CD14-positive monocyte (primary cell): ENCODE results near the gene WEE1. TPM values are rescaled to one million over a fixed set of nuclear protein-coding genes. Genes with fewer than 3 reads are reported as not detected.

ENCODE experiments used
- DNase-seq, 3 donors: peaks; one replicate each; pipeline ENCODE4 v3.0.0-alpha.2; 2011 to 2022
- H2AFZ ChIP-seq: 2 replicates; pipeline ENCODE4 v1.6.0; 2012; ENCODE audit warnings: mild to moderate bottlenecking, low read depth, low read length, inconsistent platforms; ENCODE audit not compliant: insufficient read depth, poor library complexity, severe bottlenecking
- H3K27ac ChIP-seq, 2 donors: 1 replicate in 1 of 2; 2 replicates in 1 of 2; pipeline ENCODE4 v1.5.1; 2012 to 2013; ENCODE audit warnings: low read length in 2 of 2, control low read depth in 1 of 2, inconsistent platforms in 1 of 2, low read depth in 1 of 2, mild to moderate bottlenecking in 1 of 2
- H3K27me3 ChIP-seq, 2 donors: one replicate each; pipeline versions ENCODE4 v1.6.0 to v1.6.1; 2011 to 2013; ENCODE audit warnings: low read length in 2 of 2; ENCODE audit not compliant: control insufficient read depth in 2 of 2, insufficient read depth in 2 of 2
- H3K36me3 ChIP-seq, 2 donors: replicated peaks in 1 of 2; 1 replicate in 1 of 2; 2 replicates in 1 of 2; pipeline versions ENCODE4 v1.5.1 to v1.6.1; 2012 to 2013; ENCODE audit warnings: low read length in 2 of 2, control low read depth in 1 of 2, inconsistent platforms in 1 of 2, mild to moderate bottlenecking in 1 of 2; ENCODE audit not compliant: insufficient read depth in 2 of 2, control insufficient read depth in 1 of 2
- H3K4me1 ChIP-seq, 2 donors: 1 replicate in 1 of 2; 2 replicates in 1 of 2; pipeline versions ENCODE4 v1.5.1 to v1.6.1; 2012 to 2013; ENCODE audit warnings: low read length in 2 of 2, control low read depth in 1 of 2, inconsistent platforms in 1 of 2, mild to moderate bottlenecking in 1 of 2, moderate library complexity in 1 of 2; ENCODE audit not compliant: insufficient read depth in 2 of 2, control insufficient read depth in 1 of 2
- H3K4me2 ChIP-seq: replicated peaks from 2 replicates; pipeline ENCODE3; 2012; ENCODE audit warnings: low read length, moderate library complexity, mild to moderate bottlenecking; ENCODE audit not compliant: poor library complexity, severe bottlenecking; ENCODE audit errors: extremely low read depth
- H3K4me3 ChIP-seq, 3 experiments: fragments of 200-600 bp in 1 of 3; sonication (generic) in 1 of 3; replicated peaks in 1 of 3; 1 replicate in 2 of 3; 2 replicates in 1 of 3; pipeline ENCODE4 v1.5.1; 2011 to 2013; ENCODE audit warnings: low read length in 3 of 3, mild to moderate bottlenecking in 3 of 3, control low read depth in 2 of 3, low read depth in 2 of 3, inconsistent platforms in 1 of 3, moderate library complexity in 1 of 3
- H3K79me2 ChIP-seq: 2 replicates; pipeline ENCODE4 v1.6.0; 2012; ENCODE audit warnings: mild to moderate bottlenecking, control low read depth, inconsistent platforms, low read length, moderate library complexity; ENCODE audit not compliant: insufficient read depth
- H3K9ac ChIP-seq: 2 replicates; pipeline ENCODE4 v1.6.0; 2017; ENCODE audit warnings: low read length, mild to moderate bottlenecking; ENCODE audit not compliant: insufficient read depth, poor library complexity, severe bottlenecking
- H3K9me3 ChIP-seq, 2 donors: replicated peaks in 1 of 2; 1 replicate in 1 of 2; 2 replicates in 1 of 2; pipeline versions ENCODE4 v1.5.1 to v1.6.1; 2012 to 2013; ENCODE audit warnings: low read length in 2 of 2, control low read depth in 1 of 2; ENCODE audit not compliant: control insufficient read depth in 1 of 2, insufficient read depth in 1 of 2
- H4K20me1 ChIP-seq: 2 replicates; pipeline ENCODE4 v1.6.0; 2012; ENCODE audit warnings: mild to moderate bottlenecking, low read length, control low read depth, moderate library complexity; ENCODE audit not compliant: insufficient read depth
- H3K27ac Mint-ChIP-seq, 7 donors: one replicate each; pipeline ENCODE4 v1.8.0; 2020; ENCODE audit warnings: mild to moderate bottlenecking in 7 of 7, mixed read lengths in 7 of 7, moderate library complexity in 6 of 7, inconsistent platforms in 2 of 7
- H3K27me3 Mint-ChIP-seq, 3 donors: one replicate each; pipeline ENCODE4 v1.8.0; 2021 to 2022; ENCODE audit warnings: low read depth in 3 of 3, mild to moderate bottlenecking in 3 of 3, mixed read lengths in 3 of 3, moderate library complexity in 3 of 3, inconsistent platforms in 1 of 3
- H3K36me3 Mint-ChIP-seq, 2 donors: one replicate each; pipeline ENCODE4 v1.8.0; 2020; ENCODE audit warnings: mixed read lengths in 2 of 2, inconsistent platforms in 1 of 2, mild to moderate bottlenecking in 1 of 2
- H3K4me1 Mint-ChIP-seq: one replicate; pipeline ENCODE4 v1.8.0; 2020; ENCODE audit warnings: mild to moderate bottlenecking, mixed read lengths
- H3K4me3 Mint-ChIP-seq, 2 donors: one replicate each; pipeline ENCODE4 v1.8.0; 2020; ENCODE audit warnings: mild to moderate bottlenecking in 2 of 2, mixed read lengths in 2 of 2, moderate library complexity in 1 of 2
- H3K9me3 Mint-ChIP-seq, 7 donors: one replicate each; pipeline ENCODE4 v1.8.0; 2020 to 2022; ENCODE audit warnings: mixed read lengths in 7 of 7, mild to moderate bottlenecking in 6 of 7, moderate library complexity in 6 of 7, inconsistent platforms in 2 of 7
- CTCF ChIP-seq: fragments of 200-600 bp; IDR thresholded peaks from one replicate; pipeline ENCODE4 v1.8.0; 2022; ENCODE audit warnings: antibody characterized with exemption, mild to moderate bottlenecking
- WGBS: methylation state at CpG from one replicate; pipeline ENCODE4 v1.1.5; 2013; ENCODE audit warnings: missing lambda C conversion rate; ENCODE audit not compliant: insufficient coverage; 5-methylcytosine and 5-hydroxymethylcytosine counted together
- intact Hi-C, 2 donors: fragments of 100-400 bp; cut with micrococcal nuclease; formaldehyde crosslinking; loops; one replicate each; pipeline versions ENCODE4 v1.15.0 to v1.15.1; 2023
- polyA plus RNA-seq, 3 donors: library from polyadenylated mRNA; depleted of rRNA in 1 of 3; unstranded in 2 of 3; stranded (reverse) in 1 of 3; fragments of 300-500 nt in 2 of 3; fragments of >200 nt in 1 of 3; fragmentation: Illumina TruSeq in 2 of 3; gene quantifications; 1 replicate in 2 of 3; 2 replicates in 1 of 3; pipeline ENCODE4 v1.2.3, GENCODE V29; 2012 to 2021
- small RNA-seq: library from RNA; depleted of rRNA; stranded (forward); fragments of <200 nt; gene quantifications from one replicate; pipeline ENCODE3, GENCODE V24; 2012; ENCODE audit warnings: low read depth; ENCODE audit not compliant: insufficient read length

Gene WEE1
- polyA plus RNA-seq, 3 donors = 0.05 to 0.41 (median 0.22) TPM

DNA sequence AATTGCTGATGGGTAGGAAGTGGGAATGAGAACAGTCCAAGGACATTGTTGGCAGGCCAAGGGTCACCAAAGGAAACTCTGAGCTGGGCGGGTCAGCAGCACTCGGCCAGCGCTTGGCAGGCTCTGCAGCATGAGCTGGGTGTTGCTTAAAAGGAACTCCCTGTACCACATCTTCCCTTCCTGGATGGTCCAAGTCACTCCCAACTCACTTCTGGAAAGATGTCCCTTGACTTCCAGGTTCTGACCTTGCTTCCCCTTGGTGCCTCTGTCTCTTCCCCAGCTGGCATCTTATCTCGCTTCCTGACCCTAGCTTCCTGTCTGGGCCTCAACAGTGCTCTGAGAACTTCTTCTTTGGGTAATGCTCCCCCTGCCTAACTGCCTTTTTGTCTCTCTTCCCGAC, 65.6 kb downstream of the WEE1 start:
- peaks cover 0 to 1% (median 0%) of the 10 kb centered on the region in 3 donors for H3K27me3 Mint-ChIP-seq
- H2AFZ ChIP-seq = no peak overlapping the region
- H3K4me1 Mint-ChIP-seq = peaks cover 45% of the 10 kb centered on the region
- H4K20me1 ChIP-seq = no peaks in the 10 kb centered on the region
- H3K27me3 ChIP-seq = no peaks in the 10 kb centered on the region
- no peaks in the 10 kb centered on the region for H3K9me3 ChIP-seq
- no peak overlapping the region for H3K9ac ChIP-seq
- intact Hi-C loops = no loop called here
- no peaks in the 10 kb centered on the region for H3K36me3 Mint-ChIP-seq
- no peaks in the 10 kb centered on the region for H3K36me3 ChIP-seq
- peaks cover 42 to 47% of the 10 kb centered on the region in 2 donors for H3K4me1 ChIP-seq
- DNase-seq = peak in 2 of 3 donors; percentile 64 to 65
- no peak for TF ChIP-seq CTCF
- 3% methylated on average over 4 of the region's 5 CpGs for WGBS
- peak overlapping the region; percentile 35 for H3K4me2 ChIP-seq
- H3K9me3 Mint-ChIP-seq = no peaks in the 10 kb centered on the region
- H3K27ac Mint-ChIP-seq = peak overlapping the region; percentile 90 to 96 (median 95)
- peak overlapping the region; percentile 29 to 81 for H3K27ac ChIP-seq
- peak overlapping the region in 1 of 3 experiments; percentile 9 for H3K4me3 ChIP-seq
- peak overlapping the region in 1 of 2 donors; percentile 27 for H3K4me3 Mint-ChIP-seq
- no peaks in the 10 kb centered on the region for H3K79me2 ChIP-seq

Small RNA genes lying within 50 kb of the gene (small RNA-seq; reads per million reads assigned to genes)
- gene RF01210 = not detected

Other genes with a start within 250 kb of the WEE1 start
- gene IPO7, start 189.0 kb upstream of the WEE1 start, polyA plus RNA-seq = 10 to 100 TPM in 1 of 3 donors, 1 to 10 TPM in 2; 7.0 to 12.9 (median 8.1) TPM
- gene ZNF143, start 112.7 kb upstream of the WEE1 start, polyA plus RNA-seq = 10 to 100 TPM; 26.8 to 30.5 (median 30.1) TPM
- gene SWAP70, start 90.4 kb downstream of the WEE1 start, polyA plus RNA-seq = 10 to 100 TPM; 10.9 to 26.4 (median 13.8) TPM